Activated naive CD8-positive, alpha-beta T cell treated with anti-CD3 and anti-CD28 coated beads, Interleukin-2, amount 50 U/mL, for 24 hours (primary cell): ENCODE measurements around the gene FBXL17.
"Not testable (repeated sequence)": the region's sequence is repeated elsewhere in the genome, so short reads cannot be mapped to it uniquely, and the experiment has no call there.

Experiments used
- ATAC-seq: fragments of 150-1000 bp; cut with Tn5 transposase; one replicate; pipeline ENCODE4 v1.10.0; 2021
- DNase-seq: peaks from one replicate; pipeline ENCODE4 v3.0.0; 2021
- H3K27ac Mint-ChIP-seq: one replicate; pipeline ENCODE4 v1.8.0; 2021; ENCODE audit warnings: mild to moderate bottlenecking, mixed read lengths
- H3K27me3 Mint-ChIP-seq: one replicate; pipeline ENCODE4 v1.8.0; 2021; ENCODE audit warnings: mixed read lengths
- H3K36me3 Mint-ChIP-seq: one replicate; pipeline ENCODE4 v1.8.0; 2021; ENCODE audit warnings: low read depth, mixed read lengths
- H3K4me1 Mint-ChIP-seq: one replicate; pipeline ENCODE4 v1.8.0; 2021; ENCODE audit warnings: mixed read lengths
- H3K4me3 Mint-ChIP-seq: one replicate; pipeline ENCODE4 v1.8.0; 2021; ENCODE audit warnings: mild to moderate bottlenecking, moderate library complexity, mixed read lengths
- H3K9me3 Mint-ChIP-seq: one replicate; pipeline ENCODE4 v1.8.0; 2021; ENCODE audit warnings: mixed read lengths

The FBXL17 gene

DNA sequence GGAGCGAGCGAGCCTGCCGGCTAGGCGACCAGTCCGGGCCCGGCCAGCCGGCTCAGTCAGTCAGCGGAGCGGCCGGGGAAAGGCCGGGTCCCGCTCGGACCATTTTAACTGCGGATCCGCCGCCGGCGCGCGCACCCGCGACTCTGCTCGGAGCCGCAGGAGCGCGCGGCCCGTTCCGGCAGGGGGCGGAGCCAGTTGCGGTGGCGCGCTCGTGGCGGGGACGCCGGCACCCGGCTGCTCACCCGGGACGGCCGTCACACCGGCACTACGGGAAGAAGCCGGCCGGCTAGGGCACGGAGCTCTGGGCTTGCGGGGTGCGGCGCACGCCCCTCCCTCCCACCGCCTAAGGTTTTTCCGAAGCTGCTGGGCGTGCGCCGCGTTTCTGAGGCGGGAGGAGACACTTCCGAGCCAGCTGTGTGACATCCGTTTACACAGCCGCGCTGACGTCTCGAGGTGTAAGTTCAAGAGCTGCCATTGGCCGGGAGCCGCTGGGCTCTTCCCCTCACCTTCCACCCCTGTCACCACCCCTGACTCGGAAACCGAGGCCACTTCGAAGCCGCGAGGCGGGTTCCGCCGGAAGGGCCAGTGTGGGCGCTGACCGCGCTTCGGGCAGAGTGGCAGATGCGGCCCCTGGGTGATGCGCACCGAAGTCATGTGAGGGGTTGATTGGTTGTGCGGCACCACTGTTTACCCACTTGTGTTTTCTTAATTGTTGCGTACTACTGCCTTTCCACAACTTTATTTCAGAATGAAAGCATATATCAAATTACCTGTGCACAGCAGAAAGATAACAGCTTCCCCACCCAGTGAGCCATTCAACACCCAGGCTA is at the start of gene FBXL17:
Gene FBXL17 (minus strand): TSS at position 145 of the 830 bp plus-strand sequence.
- ATAC-seq (peak; percentile 87), DNase-seq (peak; percentile 89)
- Mint-ChIP-seq H3K36me3 (peaks cover 7% of the 10 kb centered on the region), H3K27ac (peak within 1 kb of the TSS; percentile 88), H3K4me3 (peak within 1 kb of the TSS; percentile 84), H3K27me3 (no peaks in the 10 kb centered on the region), H3K9me3 (peaks cover 4% of the 10 kb centered on the region), H3K4me1 (peaks cover 28% of the 10 kb centered on the region)

DNA sequence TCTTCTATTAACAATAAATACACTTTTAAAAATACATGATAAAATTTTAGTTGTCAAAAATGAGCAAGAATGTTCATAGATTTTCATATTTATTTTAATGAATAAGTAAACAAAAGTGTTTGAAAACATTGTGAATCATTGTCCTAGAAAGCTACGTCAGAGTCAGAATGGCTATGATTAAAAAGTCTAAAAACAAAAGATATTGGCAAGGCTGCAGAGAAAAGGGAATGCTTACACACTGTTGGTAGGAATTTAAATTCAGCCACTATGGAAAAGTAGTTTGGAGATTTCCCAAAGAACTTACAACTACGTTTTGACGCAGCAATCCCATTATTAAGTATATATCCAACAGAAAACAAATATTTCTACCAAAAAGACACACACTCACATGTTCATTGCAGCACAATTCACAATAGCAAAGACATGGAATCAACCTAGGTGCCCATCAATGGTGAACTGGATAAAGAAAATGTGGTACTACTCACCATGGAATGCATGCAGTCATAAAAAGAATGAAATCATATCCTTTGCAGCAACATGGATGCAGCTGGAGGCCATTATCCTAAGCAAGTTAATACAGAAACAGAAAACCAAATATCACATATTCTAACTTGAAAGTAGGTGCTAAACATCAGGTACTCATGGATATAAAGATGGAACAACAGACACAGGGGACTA is 49.2 kb upstream of the FBXL17 start:
- peaks cover 8% of the 10 kb centered on the region for H3K9me3 Mint-ChIP-seq
- DNase-seq (no peak), ATAC-seq (no peak)
- H3K27me3 Mint-ChIP-seq: peaks cover 22% of the 10 kb centered on the region
- no peaks in the 10 kb centered on the region for H3K4me1 Mint-ChIP-seq
- H3K27ac Mint-ChIP-seq: no peak overlapping the region
- no peak overlapping the region for H3K4me3 Mint-ChIP-seq
- H3K36me3 Mint-ChIP-seq: no peaks in the 10 kb centered on the region

DNA sequence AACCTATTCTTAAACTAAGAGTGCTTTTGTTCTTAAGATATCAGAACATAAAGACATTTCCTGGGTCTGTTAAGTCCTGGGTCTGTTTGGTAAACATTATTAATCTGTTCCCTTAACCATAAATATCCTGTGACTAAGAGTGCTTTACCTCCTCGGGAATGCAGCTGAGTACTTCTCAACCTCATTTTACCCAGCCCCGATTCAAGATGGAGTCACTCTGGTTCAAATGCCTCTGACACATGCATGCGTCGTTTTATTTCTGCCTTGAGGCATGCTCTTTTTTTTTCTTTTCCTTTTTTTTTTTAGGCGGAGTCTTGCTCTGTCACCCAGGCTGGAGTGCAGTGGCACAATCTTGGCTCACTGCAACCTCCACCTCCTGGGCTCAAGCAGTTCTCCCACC is 39.8 kb upstream of the FBXL17 start:
- H3K36me3 Mint-ChIP-seq: no peaks in the 10 kb centered on the region
- peaks cover 7% of the 10 kb centered on the region for H3K9me3 Mint-ChIP-seq
- no peak overlapping the region for H3K4me3 Mint-ChIP-seq
- peaks cover 16% of the 10 kb centered on the region for H3K27me3 Mint-ChIP-seq
- DNase-seq (no peak), ATAC-seq (no peak)
- H3K27ac Mint-ChIP-seq: no peak overlapping the region
- H3K4me1 Mint-ChIP-seq: no peaks in the 10 kb centered on the region

DNA sequence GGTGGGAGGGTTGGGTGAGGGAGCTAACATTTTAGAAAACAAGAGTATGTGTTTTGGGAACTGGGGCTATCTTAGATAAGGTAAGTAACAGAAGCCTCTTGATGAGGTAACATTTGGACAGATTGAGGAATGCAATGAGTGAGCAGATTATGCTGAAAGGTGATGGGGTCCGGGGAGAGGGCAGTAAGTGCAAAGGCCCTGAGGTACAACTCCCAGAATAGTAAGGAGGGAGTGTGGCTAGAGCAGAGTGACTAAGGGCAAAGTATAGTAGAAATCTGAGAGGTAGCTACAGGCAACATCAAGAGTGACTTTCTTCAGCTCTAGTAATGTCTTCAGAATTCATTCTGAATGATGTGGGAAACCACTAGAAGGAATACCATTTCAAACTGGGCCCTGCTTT is 38.9 kb upstream of the FBXL17 start:
- H3K4me3 Mint-ChIP-seq: no peak overlapping the region
- H3K9me3 Mint-ChIP-seq: peaks cover 7% of the 10 kb centered on the region
- no peaks in the 10 kb centered on the region for H3K4me1 Mint-ChIP-seq
- no peak for ATAC-seq
- no peaks in the 10 kb centered on the region for H3K36me3 Mint-ChIP-seq
- H3K27me3 Mint-ChIP-seq: peaks cover 8% of the 10 kb centered on the region
- no peak for DNase-seq
- H3K27ac Mint-ChIP-seq: no peak overlapping the region

DNA sequence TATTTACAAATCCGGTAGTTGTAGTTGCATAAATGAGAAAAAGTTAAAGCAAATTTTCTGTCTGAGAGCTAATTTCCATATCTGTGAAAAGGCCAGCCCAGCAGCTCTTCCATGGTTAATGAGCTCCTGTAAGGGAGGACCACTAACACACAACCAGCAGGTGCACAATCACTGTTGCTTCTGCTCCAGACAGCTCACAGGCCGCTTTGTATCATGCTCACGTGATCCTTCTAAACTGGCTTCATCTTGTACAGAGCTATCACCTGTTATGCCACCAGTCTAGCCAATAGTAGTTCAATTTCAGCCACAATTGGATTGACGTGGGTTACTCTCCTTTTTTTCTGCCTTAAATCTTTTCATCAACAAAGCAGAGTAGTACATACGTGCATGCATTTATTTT is 38.3 kb upstream of the FBXL17 start:
- H3K9me3 Mint-ChIP-seq: peaks cover 7% of the 10 kb centered on the region
- ATAC-seq: no peak
- DNase-seq: no peak
- peaks cover 7% of the 10 kb centered on the region for H3K27me3 Mint-ChIP-seq
- no peaks in the 10 kb centered on the region for H3K4me1 Mint-ChIP-seq
- H3K27ac Mint-ChIP-seq: no peak overlapping the region
- H3K36me3 Mint-ChIP-seq: no peaks in the 10 kb centered on the region
- no peak overlapping the region for H3K4me3 Mint-ChIP-seq

DNA sequence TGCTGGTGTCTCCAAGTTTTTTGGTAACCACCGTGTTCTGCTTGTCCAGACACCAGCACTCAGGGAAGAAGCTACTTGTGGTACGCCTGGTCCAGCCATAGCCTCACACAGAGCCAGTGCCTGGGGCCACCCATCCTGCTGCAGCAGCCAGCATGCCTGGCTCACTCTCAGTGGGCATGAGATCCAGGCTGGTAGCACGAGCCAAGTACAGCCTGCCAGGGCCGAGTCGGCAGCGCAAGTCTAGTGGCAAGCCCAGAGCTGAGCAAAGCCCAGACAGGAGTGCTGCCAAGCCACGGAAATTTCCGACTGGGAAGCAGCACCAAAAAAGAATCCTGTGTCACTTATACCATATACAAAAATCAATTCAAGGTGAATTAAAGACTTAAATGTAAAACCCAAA is 36.3 kb upstream of the FBXL17 start:
- DNase-seq (no peak), ATAC-seq (no peak)
- Mint-ChIP-seq H3K4me1 (no peaks in the 10 kb centered on the region), H3K4me3 (no peak overlapping the region), H3K9me3 (peaks cover 7% of the 10 kb centered on the region), H3K27ac (no peak overlapping the region), H3K27me3 (peaks cover 5% of the 10 kb centered on the region), H3K36me3 (no peaks in the 10 kb centered on the region)

DNA sequence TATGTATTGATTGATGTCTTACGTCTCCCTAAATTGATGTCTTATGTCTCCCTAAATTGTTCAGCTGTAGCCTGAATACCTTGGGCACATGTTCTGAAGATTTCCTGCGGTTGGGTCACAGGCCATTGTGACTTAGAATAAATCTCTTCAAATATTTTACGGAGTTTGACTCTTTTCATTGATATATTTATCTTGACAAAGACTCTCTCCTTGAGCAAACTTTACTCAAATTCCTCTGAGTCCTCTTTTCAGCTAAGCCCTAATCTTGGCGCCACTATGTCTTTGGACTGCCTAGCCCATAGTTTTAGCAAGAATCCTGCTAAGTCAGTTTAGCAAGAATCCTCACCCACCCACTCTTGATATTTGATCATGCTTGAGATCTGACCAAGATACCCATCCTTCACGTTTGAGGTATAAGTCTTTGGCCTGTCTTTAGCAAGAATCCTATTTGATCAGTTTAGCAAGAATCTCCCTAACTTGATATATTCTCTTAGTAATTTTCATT is 35.3 kb upstream of the FBXL17 start:
- Mint-ChIP-seq H3K27ac (no peak overlapping the region), H3K4me1 (no peaks in the 10 kb centered on the region), H3K27me3 (peaks cover 4% of the 10 kb centered on the region), H3K36me3 (no peaks in the 10 kb centered on the region), H3K9me3 (peaks cover 7% of the 10 kb centered on the region), H3K4me3 (no peak overlapping the region)
- ATAC-seq (no peak), DNase-seq (no peak)

DNA sequence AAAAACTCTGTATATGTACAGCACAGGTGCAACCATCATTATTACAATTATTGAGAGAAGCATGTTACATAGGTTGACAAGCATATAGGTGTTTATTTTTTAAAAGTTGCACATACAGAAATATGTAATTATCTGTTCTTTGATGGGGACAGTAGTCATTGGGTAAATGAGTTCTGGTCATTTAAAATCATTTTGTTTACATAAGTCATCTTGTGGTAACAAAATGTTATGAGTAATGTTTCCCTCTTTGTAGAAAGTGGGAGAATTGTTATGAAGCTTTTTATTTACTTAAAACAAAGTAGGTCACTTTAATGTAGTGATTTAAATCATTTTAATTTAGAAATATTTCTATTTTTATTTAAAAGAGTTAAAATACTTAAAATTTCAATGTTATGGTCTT is 33.8 kb upstream of the FBXL17 start:
- H3K4me3 Mint-ChIP-seq: no peak overlapping the region
- peaks cover 7% of the 10 kb centered on the region for H3K9me3 Mint-ChIP-seq
- ATAC-seq (no peak), DNase-seq (no peak)
- no peaks in the 10 kb centered on the region for H3K4me1 Mint-ChIP-seq
- no peak overlapping the region for H3K27ac Mint-ChIP-seq
- H3K27me3 Mint-ChIP-seq: peaks cover 4% of the 10 kb centered on the region
- no peaks in the 10 kb centered on the region for H3K36me3 Mint-ChIP-seq

DNA sequence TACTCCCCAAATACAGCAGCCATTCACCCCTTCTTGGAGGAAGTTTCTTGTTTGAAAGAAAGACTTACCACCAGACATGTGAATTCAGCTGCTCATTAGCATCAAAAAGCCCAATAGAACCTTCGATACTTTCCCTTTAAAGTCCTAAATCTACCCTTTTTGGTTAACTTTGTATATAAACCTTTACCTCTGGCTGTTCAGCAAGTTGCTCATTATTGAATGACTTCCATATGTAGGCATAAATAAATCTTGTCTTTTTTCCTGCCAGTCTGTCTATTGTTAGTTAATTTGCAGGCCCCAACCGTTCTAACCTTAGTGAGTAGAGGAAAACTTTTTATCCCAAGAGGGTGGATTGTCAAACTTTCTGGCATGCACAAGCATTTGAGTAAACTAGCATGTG is 27.9 kb upstream of the FBXL17 start:
- no peaks in the 10 kb centered on the region for H3K4me1 Mint-ChIP-seq
- H3K27me3 Mint-ChIP-seq: no peaks in the 10 kb centered on the region
- H3K4me3 Mint-ChIP-seq: no peak overlapping the region
- no peak for ATAC-seq
- no peak overlapping the region for H3K27ac Mint-ChIP-seq
- no peaks in the 10 kb centered on the region for H3K9me3 Mint-ChIP-seq
- no peak for DNase-seq
- H3K36me3 Mint-ChIP-seq: no peaks in the 10 kb centered on the region

DNA sequence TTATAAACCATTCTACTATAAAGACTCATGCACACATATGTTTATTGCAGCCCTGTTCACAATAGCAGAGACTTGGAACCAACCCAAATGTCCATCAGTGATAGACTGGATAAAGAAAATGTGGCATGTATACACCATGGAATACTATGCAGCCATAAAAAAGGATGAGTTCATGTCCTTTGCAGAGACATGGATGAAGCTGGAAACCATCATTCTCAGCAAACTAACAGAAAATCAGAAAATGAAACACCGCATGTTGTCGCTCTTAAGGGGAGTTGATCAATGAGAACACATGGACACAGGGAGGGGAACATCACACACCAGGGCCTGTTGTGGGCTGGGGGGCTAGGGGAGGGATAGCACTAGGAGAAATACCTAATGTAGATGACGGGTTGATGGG is 23.3 kb upstream of the FBXL17 start:
- not testable (repeated sequence) for H3K27ac Mint-ChIP-seq, H3K4me3 Mint-ChIP-seq, H3K4me1 Mint-ChIP-seq, ATAC-seq, H3K36me3 Mint-ChIP-seq, DNase-seq, H3K9me3 Mint-ChIP-seq
- peaks cover 13% of the 10 kb centered on the region for H3K27me3 Mint-ChIP-seq

DNA sequence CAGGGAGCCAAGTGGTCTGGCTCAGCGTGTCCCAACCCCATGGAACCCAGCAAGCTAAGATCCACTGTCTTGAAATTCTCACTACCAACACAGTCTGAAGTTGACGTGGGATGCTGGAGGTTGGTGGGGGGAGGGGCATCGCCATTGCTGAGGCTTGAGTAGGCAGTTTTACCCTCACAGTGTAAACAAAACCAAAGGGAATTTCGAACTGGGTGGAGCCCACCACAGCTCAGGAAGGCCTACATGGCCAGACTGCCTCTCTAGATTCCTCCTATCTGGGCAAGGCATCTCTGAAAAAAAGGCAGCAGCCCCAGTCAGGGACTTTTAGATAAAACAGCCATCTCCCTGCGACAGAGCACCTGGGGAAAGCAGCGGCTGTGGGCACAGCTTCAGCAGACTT is 17.1 kb upstream of the FBXL17 start:
- H3K27ac Mint-ChIP-seq: no peak overlapping the region
- H3K36me3 Mint-ChIP-seq: no peaks in the 10 kb centered on the region
- no peak for DNase-seq
- peaks cover 9% of the 10 kb centered on the region for H3K27me3 Mint-ChIP-seq
- no peaks in the 10 kb centered on the region for H3K4me1 Mint-ChIP-seq
- ATAC-seq: no peak
- H3K9me3 Mint-ChIP-seq: peaks cover 5% of the 10 kb centered on the region
- H3K4me3 Mint-ChIP-seq: no peak overlapping the region

DNA sequence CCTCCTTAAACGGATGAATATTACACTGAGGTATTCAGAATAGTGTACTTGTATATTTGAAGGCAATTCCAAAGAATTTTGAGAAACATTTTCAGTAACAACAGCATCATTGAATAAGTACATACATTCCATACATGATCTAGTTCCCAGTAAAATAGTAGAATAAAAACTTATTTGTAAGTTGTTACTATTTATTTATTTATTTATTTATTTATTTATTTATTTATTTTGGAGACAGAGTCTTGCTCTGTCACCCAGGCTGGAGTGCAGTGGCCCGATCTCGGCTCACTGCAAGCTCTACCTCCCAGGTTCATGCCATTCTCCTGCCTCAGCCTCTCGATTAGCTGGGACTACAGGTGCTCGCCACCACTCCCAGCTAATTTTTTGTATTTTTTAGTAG is 14.9 kb upstream of the FBXL17 start:
- not testable (repeated sequence) for H3K27ac Mint-ChIP-seq, DNase-seq, H3K4me3 Mint-ChIP-seq, H3K36me3 Mint-ChIP-seq, ATAC-seq, H3K9me3 Mint-ChIP-seq, H3K27me3 Mint-ChIP-seq, H3K4me1 Mint-ChIP-seq

DNA sequence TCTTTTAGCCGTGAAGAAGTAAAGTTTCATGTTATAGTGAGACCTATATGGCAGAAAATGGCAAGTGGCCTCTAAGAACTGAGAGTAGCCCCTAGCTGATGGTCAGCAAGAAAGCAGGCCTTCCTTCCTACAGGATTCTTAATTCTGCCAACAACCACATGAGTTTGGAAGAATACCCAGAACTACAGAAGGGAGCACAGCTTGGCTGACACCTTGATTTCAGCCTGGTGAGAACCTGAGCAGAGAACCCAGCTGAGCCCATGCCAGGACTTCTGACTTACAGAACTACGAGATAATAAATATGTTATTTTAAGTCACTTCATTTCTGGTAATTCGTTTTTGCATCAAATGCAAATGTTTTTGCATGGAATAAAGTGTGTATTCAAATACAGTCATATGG is 5.9 kb upstream of the FBXL17 start:
- H3K4me3 Mint-ChIP-seq: no peak overlapping the region
- ATAC-seq (no peak), DNase-seq (no peak)
- H3K4me1 Mint-ChIP-seq: peaks cover 5% of the 10 kb centered on the region
- H3K27ac Mint-ChIP-seq: no peak overlapping the region
- no peaks in the 10 kb centered on the region for H3K36me3 Mint-ChIP-seq
- H3K9me3 Mint-ChIP-seq: no peaks in the 10 kb centered on the region
- H3K27me3 Mint-ChIP-seq: no peaks in the 10 kb centered on the region

DNA sequence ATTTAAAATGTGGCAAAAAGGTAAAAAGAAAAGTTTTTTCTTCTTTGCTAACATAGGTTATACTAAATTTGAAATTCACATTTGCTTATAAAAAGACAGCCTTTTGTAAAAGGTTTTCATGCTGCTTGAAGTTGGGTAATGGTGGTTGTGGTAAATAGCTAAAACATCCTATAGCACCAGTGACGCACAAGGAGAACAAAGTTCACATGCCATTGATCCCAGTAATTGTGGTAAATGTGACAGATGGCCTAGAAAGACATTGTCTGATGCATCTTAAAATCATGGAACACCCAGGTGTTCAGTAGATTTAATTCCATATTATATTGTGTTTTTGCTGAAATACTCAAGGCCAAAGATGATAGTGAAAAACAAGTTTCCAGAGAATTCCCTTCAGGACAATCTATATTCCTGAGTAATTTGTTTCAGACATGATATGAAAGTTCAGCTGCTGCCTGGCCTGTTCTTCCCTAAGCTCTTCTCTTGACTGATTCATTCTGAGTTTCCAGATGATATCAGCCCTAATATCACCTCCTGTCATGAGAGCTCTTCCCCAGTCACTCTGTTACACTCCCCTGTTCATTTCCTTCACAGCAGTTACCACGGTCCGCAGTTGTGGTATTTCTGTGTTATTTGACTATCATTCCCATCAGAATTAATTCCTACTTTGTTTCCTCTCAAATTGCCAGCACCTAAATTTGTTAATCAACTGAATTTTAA is 4.6 kb upstream of the FBXL17 start:
- ATAC-seq (no peak), DNase-seq (no peak)
- Mint-ChIP-seq H3K27ac (no peak overlapping the region), H3K4me3 (no peak overlapping the region), H3K27me3 (no peaks in the 10 kb centered on the region), H3K36me3 (no peaks in the 10 kb centered on the region), H3K4me1 (peaks cover 10% of the 10 kb centered on the region), H3K9me3 (no peaks in the 10 kb centered on the region)

DNA sequence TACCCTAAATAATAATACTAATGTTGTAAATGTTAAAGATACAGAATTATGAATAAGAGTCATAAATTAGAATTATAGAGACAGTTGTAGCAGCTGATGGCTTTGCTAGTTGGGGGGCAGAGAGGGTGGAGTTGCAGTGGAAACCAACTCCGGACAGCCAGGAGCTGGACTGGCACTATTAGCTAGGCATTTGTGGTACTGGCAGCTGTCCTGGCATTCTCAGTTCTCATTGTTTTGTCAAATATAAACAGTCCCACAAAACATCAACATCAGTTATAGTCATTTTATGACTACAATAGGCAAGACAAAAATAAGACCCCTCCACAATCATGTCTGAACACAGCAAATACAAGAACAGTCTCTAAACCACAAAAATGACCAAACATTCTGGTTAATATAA is 2.8 kb upstream of the FBXL17 start:
- no peaks in the 10 kb centered on the region for H3K36me3 Mint-ChIP-seq
- DNase-seq: no peak
- no peak overlapping the region for H3K4me3 Mint-ChIP-seq
- no peak overlapping the region for H3K27ac Mint-ChIP-seq
- H3K9me3 Mint-ChIP-seq: no peaks in the 10 kb centered on the region
- no peak for ATAC-seq
- peaks cover 13% of the 10 kb centered on the region for H3K4me1 Mint-ChIP-seq
- no peaks in the 10 kb centered on the region for H3K27me3 Mint-ChIP-seq
